ENCODE measurements around the gene CD72.

Gene CD72

DNA sequence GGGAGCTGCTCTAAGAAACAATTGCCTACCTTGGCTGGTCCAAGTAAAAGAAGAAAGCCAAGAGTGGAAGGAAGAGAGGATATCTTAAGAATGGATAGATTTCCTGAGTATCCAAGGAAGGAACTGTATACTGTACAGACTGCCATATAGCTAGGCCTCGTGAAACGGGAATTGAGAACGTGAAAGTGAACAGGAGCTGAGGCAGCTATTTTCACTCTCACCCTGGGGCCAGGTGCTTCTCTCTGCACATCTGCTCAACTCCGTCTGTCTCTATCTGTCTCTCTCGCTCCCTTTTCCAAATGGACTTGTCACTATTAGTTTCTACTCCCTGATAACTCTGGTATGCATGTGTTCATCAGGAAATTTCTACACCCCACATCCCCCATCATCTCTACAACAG lies 49.0 kb downstream of the CD72 start:
- TF ChIP-seq POLR2A (IDR thresholded peaks at IDR 0.05; ENCODE audit: low read length) (no peak), GATA1 (IDR thresholded peaks at IDR 0.05; ENCODE audit: low read depth, low read length) (no peak)
- no peak for DNase-seq

DNA sequence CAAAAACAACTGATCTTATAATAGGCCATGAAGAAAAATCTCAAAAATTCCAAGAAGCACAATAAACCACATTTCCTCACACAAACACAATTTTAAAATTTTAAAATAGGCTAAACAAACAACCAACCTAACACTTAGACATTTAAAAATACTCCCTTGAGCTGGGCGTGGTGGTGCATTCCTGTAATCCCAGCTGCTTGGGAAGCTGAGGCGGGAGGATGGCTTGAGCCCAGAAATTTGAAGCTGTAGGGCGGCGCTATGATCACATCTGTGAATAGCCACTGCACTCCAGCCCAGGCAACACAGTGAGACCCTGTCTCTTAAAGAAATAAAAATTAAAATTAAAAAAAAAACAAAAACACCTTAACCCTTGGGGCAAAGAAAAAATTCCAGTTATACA lies 50.0 kb downstream of the CD72 start:
- no peak for TF ChIP-seq GATA1 (IDR thresholded peaks at IDR 0.05; ENCODE audit: low read depth, low read length)
- TF ChIP-seq POLR2A (IDR thresholded peaks at IDR 0.05; ENCODE audit: low read length) = no peak
- DNase-seq = no peak

DNA sequence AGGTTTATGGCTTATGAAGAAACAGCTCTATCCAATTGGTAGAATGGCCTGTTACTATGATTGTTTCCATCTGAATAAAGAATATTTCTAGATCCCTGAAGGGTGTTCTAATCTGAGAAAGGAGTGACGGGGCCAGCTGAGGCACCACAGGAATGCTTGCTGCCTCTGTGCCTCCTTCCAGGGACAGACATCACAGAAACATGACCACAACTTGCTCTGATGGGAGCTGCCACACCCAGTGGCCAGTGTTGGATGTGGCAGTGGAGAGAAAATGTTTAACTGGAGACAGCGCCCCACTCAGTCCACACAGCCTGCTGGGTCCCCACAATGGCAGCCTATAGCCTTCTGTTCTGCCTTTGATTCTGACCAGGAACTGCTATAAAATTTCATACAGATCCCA lies 51.8 kb downstream of the CD72 start:
- TF ChIP-seq GATA1 (IDR thresholded peaks at IDR 0.05; ENCODE audit: low read depth, low read length) (no peak), POLR2A (IDR thresholded peaks at IDR 0.05; ENCODE audit: low read length) (no peak)
- no peak for DNase-seq

DNA sequence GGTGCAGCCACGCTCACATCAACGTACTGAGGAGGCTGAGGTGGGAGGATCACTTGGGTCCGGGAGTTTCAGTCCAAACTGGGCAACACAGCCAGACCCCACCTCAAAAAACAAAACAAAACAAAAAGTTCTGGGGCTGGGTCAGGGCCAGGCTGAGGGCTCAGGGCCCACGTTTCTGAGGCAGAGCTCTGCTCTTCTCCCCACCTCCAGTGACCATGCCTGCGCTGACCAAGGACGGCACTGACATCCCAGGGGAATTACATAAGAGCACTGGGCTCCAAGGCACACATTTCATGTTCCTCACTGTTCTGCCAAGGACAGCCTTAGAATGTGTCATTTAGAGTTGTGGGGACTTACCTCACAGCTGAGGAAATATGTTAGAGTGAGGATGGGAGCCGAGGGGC lies 53.6 kb downstream of the CD72 start:
- no peak for TF ChIP-seq GATA1 (IDR thresholded peaks at IDR 0.05; ENCODE audit: low read depth, low read length)
- TF ChIP-seq POLR2A (IDR thresholded peaks at IDR 0.05; ENCODE audit: low read length) = no peak
- DNase-seq = no peak

- DNase-seq = no peak
- TF ChIP-seq GATA1 (IDR thresholded peaks at IDR 0.05; ENCODE audit: low read depth, low read length) = no peak
- no peak for TF ChIP-seq POLR2A (IDR thresholded peaks at IDR 0.05; ENCODE audit: low read length)
These were observed 54.4 kb downstream of the CD72 start for GRCh38 chr9:35563791-35564197.

- TF ChIP-seq POLR2A (IDR thresholded peaks at IDR 0.05; ENCODE audit: low read length) (no peak), GATA1 (IDR thresholded peaks at IDR 0.05; ENCODE audit: low read depth, low read length) (no peak)
These were observed 55.1 kb downstream of the CD72 start for GRCh38 chr9:35562895-35563780.

DNA sequence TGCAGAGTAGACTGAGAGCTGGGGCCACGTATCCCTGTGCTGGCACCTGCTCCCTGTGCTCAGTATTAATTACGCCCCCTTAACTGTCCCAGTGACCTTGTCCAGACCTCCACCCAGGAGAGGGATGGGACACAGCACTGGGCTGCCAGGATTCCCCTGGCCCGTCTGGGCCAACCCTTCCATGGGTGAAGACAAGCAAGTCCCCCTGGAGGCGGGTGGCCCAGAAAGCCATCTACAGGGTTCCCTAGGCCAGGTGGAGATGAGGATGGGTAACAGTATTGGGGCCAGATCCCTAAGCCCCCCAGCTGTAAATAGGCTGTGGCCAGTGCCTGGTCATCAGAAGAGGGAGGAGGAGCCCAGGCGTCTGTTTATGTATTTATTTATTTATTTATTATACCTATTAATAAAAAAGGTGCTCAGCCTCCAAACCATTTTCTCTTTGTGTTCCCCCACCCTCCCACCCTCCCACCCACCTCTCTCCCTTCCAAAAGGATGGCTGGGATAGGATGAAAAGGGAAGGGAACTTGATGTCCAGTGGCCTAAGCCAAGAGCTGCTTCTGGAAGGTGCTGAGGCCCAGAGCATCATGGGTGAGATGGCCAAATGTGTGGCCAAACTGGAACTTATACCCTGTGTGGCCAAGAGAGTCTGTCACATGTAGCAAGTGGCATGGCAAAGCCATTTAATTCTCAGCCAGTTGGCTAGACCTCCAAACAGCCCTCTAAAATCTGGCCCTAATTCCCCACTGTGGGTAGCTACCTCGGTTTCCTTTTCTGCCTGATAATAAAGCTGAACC lies 56.5 kb downstream of the CD72 start:
- DNase-seq = no peak
- TF ChIP-seq GATA1 (IDR thresholded peaks at IDR 0.05; ENCODE audit: low read depth, low read length) (no peak), POLR2A (IDR thresholded peaks at IDR 0.05; ENCODE audit: low read length) (no peak)

More at GRCh38 chr9:35562895-35563780, 55.1 kb downstream of the CD72 start:
- DNase-seq = no peak

GRCh38 chr9:35560625-35561337 lies 57.4 kb downstream of the CD72 start:
- DNase-seq = no peak
- no peak for TF ChIP-seq GATA1 (IDR thresholded peaks at IDR 0.05; ENCODE audit: low read depth, low read length)
- TF ChIP-seq POLR2A (IDR thresholded peaks at IDR 0.05; ENCODE audit: low read length) = no peak
